ENCODE measurements around the gene DDX10.

GRCh38 chr11:108824545-108824944 is 159.7 kb downstream of the DDX10 start:
- TF ChIP-seq CTCF (IDR thresholded peaks at IDR 0.05), result no peak
- no peak for TF ChIP-seq POLR2A (IDR thresholded peaks at IDR 0.05)

Data from adrenal gland (tissue), 5 donors.